H1 (cell line): ENCODE results near the gene ATOH8. TPM values are rescaled to one million over a fixed set of nuclear protein-coding genes. Genes with fewer than 3 reads are reported as not detected.

ENCODE experiments used
- KDM4A ChIP-seq: IDR thresholded peaks from one replicate; pipeline ENCODE4 v1.7.1; 2012; ENCODE audit warnings: low read depth, mild to moderate bottlenecking, moderate library complexity, low read length, inconsistent platforms; ENCODE audit not compliant: severe bottlenecking
- POU5F1 ChIP-seq: IDR thresholded peaks from 2 replicates; pipeline ENCODE4 v1.6.1; 2011; ENCODE audit warnings: low read depth, mild to moderate bottlenecking, low read length, moderate library complexity
- RFX5 ChIP-seq: IDR thresholded peaks from 2 replicates; pipeline ENCODE4 v1.6.1; 2011; ENCODE audit warnings: low read depth, low read length, improper control_type of control experiment, borderline replicate concordance
- SP1 ChIP-seq: IDR thresholded peaks from 2 replicates; pipeline ENCODE4 v1.6.1; 2011; ENCODE audit warnings: low read depth, low read length
- TCF12 ChIP-seq: IDR thresholded peaks from 2 replicates; pipeline ENCODE4 v1.6.1; 2011; ENCODE audit warnings: low read depth, mild to moderate bottlenecking, low read length
- polyA plus RNA-seq, 7 experiments: library from polyadenylated mRNA; depleted of rRNA in 3 of 7; stranded (reverse) in 5 of 7; unstranded in 2 of 7; fragments of >200 nt in 5 of 7; fragments of 200-250 nt in 2 of 7; gene quantifications; 1 replicate in 5 of 7; 2 replicates in 1 of 7; 4 replicates in 1 of 7; pipeline versions ENCODE4 v1.2.1 to v1.2.3, GENCODE V29; 2011 to 2013; ENCODE audit warnings: missing spikeins in 2 of 7, mixed read lengths in 2 of 7
- total RNA-seq: library from RNA; stranded (reverse); fragmentation: NEBNext Ultra II Directional; extraction: Animal tissue kit (Norgen Biotek cat#: 25700); gene quantifications from 2 replicates; pipeline ENCODE4 v1.2.1, GENCODE V29; 2021

The ATOH8 gene
- total and polyA plus RNA-seq, 2 of the 8 experiments (the other 6 are each of a cell fraction or from before 2014, with no cell fraction given): 0.50 to 0.53 TPM

DNA sequence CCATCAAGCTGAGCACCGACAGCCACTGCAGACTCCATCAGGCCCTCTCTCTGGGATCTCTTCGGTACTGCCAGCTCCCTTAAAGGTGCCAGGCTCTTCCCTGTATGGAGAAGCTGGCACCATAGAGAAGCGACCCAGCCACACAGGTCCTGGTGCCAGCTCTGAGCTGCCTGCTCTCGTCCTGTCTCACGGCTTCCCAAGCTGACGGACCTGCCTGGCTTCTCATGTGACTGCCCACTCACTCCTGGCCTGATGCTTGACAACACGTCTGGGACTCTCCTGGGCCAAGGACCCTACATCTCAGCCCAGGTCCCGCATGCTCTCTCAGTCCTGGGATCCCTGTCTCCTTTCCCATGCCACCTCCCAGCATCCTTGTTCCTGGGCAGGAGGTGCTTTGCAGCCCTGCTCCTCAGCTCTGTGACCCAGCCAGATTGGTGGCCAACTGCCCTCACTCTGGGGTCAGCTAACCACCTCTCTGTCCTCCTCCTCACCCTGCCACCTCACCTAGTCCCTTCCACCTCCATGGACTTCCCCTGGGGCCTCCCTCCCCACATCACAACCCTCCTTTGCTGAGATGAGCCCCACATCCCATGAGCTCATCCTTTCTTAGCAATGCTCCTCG is 12.5 kb upstream of the ATOH8 start (continued):
- no peak for TF ChIP-seq TCF12
- TF ChIP-seq POU5F1: no peak
- TF ChIP-seq RFX5: no peak
- TF ChIP-seq SP1: no peak
- no peak for TF ChIP-seq KDM4A
